Measurements from ENCODE around the gene CDC7.
A peak's percentile ranks its signal among the peaks of the same experiment; 100 is the strongest.

The CDC7 gene

DNA sequence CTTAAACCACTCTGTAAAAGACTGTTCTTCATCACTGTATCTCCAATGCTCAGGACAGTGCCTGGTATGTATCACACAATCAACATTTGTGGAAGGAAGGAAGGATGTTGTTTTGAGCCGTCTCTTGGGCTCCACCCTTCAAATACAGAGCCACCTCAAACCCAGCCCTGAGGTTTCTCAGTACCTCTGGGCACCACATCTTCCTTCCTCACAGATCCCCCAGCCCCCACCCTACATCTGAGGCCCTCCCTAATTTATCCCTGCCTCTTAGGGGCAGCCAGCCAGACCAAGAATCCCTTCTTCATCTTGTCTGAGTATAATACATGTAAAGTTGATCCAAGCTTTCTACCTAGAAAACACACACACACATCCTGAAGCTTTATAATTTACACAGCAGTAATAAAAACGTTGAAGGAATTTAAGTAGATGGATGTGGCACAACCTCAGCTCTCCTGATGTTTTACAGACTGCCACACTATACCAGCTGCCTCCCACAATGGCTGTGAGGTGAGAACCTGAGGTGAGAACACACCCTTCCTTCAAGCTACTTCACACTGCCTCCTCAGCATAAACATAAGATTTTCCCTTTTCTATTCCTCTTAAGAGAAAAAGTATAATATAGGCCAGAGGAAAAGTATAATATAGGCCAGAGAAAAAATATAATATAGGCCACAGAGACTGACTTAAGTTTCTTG is 48.5 kb downstream of the CDC7 start:
- no peak for DNase-seq (ENCODE audit: low read depth)

DNA sequence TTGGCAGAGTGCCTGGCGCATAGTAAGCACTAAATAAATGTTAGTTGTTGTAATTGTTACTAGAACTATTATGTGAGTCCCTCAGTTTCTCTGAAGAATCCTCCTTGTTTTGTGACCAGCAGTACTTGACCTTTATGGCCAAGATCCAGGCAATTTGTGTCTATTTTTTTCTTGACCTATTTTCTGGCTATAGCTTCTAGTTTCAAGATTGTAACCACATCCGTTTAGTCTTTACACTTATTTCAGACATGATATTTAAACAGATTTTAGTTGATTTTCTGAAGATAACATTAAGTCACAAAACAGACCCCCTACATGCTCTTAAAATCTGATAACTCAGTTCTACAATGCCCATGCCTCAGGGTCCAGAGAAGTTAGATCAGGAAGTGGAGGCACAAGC is 50.3 kb downstream of the CDC7 start:
- no peak for DNase-seq (ENCODE audit: low read depth)

DNA sequence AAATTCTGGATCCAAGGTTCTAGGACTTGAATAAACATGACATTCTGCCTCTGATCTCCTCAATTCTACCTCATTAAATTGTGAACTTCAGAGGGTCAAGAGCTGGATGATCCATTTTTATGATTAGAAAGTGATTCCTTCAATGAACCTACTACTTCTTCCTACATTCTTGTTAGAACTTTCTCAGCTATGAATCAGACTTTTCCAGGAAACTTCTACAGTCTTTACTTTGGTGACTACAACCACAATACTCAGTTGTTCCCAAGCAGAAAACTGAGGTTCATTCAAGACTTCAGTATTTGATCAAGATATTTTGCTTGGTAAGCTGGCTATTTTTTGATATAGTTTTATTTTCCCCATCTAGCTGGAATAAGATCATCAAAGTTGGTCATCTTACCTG is 51.4 kb downstream of the CDC7 start:
- DNase-seq (ENCODE audit: low read depth), result no peak

DNA sequence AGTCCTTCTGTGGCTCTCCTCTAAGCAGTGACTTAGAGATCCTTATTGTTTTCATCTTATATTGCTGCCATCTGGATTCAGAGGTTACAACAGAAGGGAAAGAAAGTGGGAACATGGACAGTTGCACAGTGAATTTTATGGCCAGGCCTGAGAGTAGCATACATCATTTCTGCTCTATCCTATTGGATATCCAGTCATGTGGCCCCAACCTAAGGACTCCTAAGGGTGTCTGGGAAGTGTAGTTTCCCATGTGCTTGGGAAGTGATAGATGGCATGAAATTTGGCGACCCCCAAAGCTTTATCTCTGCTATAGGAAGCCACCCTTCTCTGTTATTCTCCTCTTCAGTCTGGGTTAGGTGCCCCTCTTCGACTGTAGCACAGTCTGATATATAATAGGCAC is 51.9 kb downstream of the CDC7 start:
- DNase-seq (ENCODE audit: low read depth), result no peak

DNA sequence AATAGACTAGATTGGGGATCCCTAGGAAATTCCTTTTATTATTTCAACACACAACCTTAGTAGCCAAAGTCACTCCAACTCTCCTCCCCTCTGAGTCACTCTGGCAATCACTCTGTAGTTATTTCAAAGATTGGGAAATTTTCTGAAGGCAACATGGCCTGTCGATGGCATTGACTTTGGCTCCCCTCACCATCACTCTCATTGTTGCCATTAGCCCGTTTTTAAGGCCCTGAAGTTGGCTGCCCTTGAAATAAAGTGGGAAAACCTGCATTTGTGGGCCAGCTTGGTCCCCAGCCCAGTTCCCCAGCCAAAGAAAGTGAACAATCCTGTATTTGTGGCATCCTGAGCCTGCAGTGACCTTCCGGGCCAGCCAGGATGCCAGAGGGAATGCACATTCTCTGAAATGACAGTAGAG is 52.5 kb downstream of the CDC7 start:
- no peak for DNase-seq (ENCODE audit: low read depth)

DNA sequence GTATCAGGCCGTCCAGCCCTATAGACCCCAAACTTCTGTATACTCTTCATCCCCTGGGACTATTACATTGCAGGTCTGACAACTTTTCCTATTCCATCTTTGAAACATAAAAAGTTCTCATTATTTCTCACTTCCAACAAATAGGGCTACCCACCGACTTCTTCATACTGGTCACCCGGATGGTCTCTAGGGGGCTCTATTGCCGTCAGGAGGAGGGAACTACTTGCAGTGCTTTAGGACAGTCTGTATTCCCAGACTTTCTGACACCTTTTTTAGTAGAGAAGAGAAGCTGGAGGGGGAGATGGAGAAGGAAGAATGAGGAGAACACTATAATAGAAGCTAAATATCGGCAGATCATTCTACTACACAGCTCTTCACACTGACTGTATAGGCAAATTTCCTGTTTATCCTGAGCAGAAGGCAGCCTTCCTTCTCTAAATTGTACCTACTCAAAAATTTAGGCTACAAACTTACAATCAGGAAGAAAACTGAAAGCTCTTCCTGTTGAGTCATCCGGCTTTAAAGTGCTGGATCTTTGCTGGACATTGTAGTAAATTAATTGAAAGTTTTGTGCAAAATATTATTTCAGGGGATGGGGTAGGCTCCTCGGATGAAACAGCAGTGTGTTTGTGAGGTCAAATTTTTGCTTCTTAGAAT is 54.6 kb downstream of the CDC7 start:
- no peak for DNase-seq (ENCODE audit: low read depth)

DNA sequence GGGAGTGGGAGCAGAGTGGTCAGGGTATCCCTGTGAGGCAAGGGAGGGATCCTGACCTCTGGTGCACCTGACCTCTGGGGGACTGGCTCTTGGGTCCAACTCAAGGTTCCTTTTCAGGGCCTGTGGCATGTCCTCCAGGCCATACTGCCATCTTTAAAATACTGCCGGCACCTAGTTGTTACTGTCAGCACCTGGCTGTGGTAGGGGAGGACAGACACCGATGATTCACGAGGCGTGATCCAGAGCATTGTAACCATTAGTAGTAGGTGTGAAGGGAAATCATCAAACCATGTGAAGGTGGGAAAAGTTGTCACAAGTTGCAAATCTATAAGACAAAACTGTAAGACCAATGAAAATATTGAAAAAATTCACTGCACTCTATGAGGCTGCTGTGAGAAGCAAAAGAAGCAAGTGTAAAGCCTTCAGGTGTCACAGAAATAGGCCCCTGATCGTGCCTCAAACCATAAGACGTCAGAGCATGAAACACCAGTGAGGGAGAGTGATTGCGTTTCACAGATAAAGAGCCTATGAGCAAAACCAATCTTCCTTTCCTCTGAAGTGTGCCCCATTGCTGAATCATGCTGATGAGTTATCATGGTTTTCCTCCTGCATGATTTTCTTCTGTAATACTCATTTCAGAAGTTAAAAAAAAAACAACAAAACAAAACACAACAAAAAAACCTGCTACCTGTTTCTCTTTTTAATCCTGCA is 55.3 kb downstream of the CDC7 start:
- DNase-seq (ENCODE audit: low read depth), result peak; percentile 64

DNA sequence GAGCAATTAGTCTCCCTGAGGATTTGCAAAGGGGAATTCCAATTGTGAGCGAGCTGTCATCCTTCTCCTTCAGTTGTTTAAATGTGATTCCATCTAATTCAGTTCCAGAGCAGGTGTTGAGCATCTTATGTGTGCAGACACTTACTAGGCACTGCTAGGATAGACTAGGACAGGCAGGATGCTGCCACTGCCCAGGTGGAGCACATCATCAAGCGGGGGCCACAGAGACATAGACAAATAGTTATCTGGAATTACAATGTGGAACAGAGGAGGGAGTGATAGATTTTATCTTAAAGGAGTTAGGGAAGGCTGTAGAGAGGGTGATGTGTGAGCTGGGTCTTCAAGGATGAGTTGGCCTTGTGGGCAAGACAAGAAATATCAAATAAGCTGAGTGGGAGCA is 55.9 kb downstream of the CDC7 start:
- DNase-seq (ENCODE audit: low read depth), result no peak

DNA sequence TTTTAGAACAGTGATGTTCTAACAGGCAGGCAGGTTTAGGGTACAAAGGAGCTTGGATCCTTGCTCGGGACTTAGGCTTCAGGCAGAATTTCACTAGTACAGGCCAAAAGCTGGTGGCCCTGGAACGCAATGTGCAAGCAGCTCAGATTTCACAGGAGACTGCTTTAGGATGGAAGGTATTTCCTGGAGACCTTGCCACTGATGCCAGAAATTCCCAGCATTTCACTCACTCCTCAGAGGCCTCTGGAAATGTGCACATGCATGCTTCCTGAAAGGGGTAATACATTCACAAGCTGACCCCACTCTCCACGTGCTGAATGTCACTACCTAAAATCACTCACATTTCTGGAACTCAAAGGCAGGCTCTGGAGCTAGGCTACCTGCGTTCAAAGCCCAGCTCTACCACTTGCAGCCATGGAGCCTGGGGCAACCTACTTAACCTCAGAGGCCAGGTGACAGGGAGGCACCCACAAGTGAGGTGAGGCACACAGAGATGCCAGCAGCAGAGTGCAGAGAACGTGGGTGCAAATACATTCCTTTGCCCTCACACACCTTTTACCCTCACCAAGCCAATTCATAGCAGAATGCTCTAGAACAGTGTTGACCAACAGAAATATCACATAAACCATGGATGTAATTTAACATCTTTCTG is 56.5 kb downstream of the CDC7 start:
- no peak for DNase-seq (ENCODE audit: low read depth)

DNA sequence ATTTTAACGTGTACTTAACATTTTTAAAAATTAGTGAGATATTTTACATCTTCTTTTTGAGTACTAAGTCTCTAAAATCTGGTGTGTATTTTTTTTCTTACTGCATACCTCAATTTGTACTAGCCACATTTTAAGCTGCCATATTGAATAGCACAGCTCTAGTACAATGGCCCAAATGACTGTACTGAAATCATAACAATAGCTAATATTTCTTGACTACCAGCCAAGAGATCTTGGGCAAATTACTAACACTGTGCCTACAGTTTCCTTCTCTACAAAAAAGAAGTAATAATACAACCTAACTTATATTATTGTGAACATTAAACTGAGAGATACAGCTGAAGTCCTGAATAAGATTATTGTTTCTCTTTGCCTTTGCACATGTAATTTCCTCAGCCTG is 57.2 kb downstream of the CDC7 start:
- DNase-seq (ENCODE audit: low read depth), result no peak

DNA sequence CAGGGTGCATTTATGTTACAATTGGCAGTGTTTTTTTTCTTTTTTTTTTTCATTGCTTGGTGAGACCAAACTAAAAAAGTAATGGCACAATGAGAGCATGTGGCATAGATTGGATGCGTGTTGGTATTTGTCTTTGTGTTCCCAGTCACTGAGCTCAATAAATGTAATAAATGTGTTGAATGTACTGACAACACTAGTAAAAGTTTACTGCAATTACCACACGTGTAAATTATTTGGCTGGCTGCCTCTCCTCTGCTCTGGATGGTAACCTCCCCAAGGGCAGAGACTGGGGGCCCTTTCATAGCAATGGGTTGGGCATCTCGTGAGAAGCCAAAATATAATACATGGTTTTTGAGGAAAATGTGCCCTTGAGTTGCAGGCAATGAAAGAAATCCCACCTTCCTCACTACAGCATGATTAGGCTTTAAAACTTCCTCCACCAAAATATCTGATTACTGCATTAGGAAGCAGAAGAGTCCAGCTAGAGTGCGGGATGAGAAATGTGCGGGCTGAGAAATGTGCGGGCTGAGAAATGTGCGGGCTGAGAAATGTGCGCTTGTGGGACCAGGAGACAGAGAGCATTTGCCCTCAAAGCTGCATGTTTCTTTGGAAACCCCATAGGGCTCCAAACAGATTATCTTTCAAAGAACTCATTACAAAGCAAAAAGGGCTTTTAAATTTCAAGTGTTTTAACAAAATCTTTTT is 58.5 kb downstream of the CDC7 start:
- no peak for DNase-seq (ENCODE audit: low read depth)

DNA sequence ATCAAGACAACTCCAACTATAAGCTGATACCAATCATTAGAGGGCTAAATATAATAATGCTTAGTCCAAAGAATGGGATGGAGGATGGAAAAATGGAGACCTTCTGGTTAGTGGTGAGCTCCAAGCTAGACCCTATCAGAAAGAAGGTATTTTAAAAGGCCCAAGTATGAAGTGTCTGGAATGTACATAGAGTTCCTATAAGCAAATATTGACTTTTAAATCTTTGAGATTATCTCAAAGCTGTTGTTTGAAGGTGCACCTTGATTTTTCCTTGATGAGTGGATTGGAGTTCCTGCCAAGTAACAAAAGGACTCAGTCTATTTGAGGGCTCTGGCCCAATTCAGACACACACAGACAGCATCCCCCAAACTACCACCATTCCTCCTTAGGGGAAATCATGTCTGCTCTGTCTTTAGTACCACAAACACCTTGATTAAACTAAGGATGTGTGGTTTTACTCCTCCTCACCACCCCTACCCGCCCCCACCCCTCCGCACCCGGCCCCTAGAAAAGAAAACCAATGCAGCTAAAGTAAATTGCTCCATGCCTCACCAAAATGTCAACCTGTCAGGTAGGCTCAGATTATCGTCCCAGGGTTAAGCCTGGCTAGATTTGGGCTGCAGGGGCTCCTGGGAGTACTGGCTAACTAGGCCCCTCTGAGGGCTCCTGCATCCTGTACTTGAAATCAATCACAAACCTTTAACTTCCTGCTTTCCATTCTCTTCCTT is 59.4 kb downstream of the CDC7 start:
- DNase-seq (ENCODE audit: low read depth), result no peak

DNA sequence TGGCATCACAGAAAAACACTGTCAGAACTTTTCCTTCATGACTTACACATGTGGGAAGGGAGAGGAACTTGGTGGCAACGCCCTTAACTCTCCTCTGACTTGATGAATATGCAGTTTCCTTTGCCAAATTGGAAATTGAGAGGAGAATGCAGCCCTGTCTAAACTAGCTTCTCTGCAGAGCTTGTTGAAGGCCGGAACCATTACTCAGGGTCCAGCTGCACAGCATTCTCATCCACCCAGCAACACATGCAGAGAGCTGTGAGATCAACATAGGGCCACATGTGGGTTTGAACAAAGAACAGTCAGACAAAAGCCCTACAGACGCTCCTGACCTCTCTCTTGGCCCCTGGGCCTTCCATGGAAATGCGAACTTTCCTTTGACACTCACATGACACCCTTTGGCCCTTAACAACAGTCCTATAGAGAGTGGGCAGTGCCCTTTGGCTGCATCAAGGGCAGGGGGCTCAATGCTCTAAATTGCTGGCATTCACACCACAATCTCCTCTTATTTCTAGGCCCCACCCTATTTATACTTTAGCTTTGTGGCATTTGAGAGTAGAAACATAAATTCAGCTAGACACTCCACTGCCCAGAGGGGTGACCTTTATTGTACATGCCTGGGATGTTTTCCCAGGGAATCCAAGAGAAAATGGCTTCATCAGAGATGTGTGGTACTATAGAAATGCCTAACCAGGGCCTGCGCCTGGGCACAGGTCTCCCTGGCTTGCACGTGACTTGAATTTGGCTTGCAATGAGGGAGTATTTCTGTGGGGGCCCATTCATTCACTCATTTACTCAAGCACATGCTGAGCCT is 64.4 kb downstream of the CDC7 start:
- no peak for DNase-seq (ENCODE audit: low read depth)

DNA sequence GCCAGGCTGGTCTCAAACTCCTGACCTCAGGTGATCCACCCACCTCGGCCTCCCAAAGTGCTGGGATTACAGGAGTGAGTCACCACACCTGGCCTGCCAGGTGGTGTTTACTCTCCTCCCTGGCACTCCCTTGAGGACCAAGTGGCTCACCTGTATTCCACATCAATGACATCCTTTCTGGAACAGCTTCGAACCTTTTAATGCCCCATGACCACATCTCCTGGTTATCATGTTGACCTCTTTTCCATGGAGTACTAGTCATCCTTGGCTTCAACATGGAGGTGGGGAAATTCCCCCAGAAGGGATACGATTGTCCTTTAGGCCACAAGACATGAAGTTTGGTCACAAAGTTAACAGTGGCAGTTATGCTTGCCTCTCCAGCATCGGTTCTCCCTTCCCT is 66.9 kb downstream of the CDC7 start:
- DNase-seq (ENCODE audit: low read depth), result no peak

DNA sequence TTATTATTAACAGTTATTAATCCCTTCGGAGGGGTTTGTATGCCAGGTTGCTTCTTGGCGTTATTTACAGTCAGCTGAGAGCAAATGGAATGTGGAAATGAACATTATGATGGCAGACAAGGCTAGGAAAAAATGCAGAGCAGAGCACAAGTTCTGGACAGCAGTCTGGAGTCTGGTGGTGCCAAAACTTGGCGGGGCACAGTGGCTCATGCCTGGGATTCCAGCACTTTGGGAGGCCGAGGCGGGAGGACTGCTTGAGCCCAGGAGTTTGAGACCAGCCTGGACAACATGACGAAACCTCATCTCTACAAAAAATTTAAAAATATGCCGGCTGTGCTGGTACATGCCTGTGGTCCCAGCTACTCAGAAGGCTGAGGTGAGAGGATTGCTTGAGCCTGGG is 67.6 kb downstream of the CDC7 start:
- no peak for DNase-seq (ENCODE audit: low read depth)

DNA sequence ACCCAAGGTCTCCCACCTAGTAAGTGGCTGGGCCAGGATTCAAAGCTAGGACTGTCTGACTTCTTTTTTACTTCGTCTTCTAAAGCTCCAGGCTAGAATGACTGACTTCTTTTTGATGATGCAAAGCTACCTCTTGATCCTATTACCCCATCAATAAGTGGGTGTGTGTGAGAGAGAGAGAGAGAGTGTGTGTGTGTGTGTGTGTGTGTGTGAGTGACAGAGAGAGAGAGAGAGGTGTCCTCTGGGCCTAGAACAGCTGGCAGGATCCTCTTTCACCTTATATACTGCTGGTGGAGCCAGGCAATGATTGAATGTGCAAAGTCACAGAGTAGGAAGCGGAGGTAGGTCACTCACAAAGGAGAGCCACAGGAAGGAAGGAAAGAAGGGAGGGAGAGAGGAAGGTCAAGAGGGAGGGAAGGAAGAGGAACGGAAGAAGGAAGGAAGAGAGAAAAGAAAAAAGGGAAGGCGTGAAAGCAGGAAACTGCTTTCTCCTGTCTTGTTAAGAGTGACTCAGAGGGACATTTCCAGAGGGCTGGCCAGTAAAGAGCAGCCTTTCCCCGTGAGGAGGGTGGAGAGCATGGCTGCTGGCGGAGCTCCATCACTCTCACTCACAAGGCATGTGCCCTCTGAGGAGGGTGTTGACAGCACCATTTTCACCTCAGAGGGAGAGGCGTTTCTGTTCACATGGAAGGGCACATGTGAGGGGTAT is 68.9 kb downstream of the CDC7 start:
- DNase-seq (ENCODE audit: low read depth), result no peak

DNA sequence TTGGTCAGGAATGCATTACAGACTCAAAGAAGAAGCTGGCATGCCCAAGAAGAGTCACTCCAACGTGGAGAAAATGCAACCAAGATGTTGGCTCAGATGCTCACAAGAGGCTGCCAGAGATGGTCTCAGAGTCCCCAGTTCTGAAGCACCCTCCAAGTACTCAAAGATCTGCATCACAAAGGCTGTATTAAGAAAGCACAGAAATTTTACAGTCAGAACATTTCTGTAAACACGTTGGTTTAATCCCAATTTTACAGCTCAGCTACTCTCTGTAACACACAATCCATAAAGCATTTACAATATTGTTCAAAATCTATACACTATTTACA is 69.4 kb downstream of the CDC7 start:
- no peak for DNase-seq (ENCODE audit: low read depth)

DNA sequence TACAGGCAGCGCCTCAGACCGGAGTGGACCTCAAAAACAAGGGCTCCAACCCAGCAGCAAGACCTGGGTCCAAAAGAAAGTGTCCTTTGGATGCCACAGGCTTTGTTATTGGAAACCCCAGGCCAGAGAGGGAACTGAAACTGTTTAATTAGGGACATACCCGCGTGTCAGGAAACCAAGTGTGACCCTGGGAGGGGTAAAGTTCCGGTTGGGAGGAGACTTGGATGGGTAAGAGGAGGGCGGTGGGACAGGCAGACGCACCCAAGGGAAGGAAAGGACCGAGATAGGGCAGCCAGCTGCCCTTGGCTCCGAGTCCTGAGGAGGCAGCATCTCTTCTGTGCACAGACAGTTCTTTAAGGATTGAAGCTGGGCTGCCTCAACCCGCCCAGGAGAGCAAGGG is 71.4 kb downstream of the CDC7 start:
- no peak for DNase-seq (ENCODE audit: low read depth)
